HepG2 (cell line): ENCODE measurements around the gene STK38L. TPM values are rescaled to one million over a fixed set of nuclear protein-coding genes. Genes with fewer than 3 reads are reported as not detected.

ENCODE experiments used
- ATAC-seq: fragments of 200-7000 bp; cut with Tn5 transposase; 3 replicates; pipeline ENCODE4 v1.9.1; 2020; ENCODE audit warnings: mild to moderate bottlenecking, moderate library complexity
- BruUV-seq: library from RNA; stranded (reverse); fragments of 400-500 nt; replicated peaks from 2 replicates; lab custom pipeline; 2021; lab: Mats Ljungman, UMichigan
- CTCF ChIA-PET: fragments of 300-600 bp; formaldehyde crosslinking; extraction: SDS; loops from one replicate; lab custom pipeline; 2021; ENCODE audit warnings: low total read pairs, inconsistent platforms, low intra/inter-chr PET ratio; lab: Yijun Ruan, JAX
- POLR2A ChIA-PET: fragments of 350-600 bp; sonication (Branson Sonifier 250); formaldehyde crosslinking; loops from one replicate; lab custom pipeline; 2020; ENCODE audit warnings: antibody characterized with exemption, inconsistent platforms; lab: Yijun Ruan, JAX
- DNase-seq: peaks from one replicate; pipeline ENCODE4 v3.0.0-alpha.2; 2015; ENCODE audit warnings: low spot score
- FAIRE-seq: peaks from 3 replicates; lab custom pipeline; 2011; peaks lifted over from hg19 to GRCh38; lab: Jason Lieb, UNC
- H2AFZ ChIP-seq: one replicate; pipeline ENCODE4 v1.6.1; 2011; ENCODE audit warnings: low read length, inconsistent platforms
- H3K27ac ChIP-seq: fragments of 300-600 bp; 3 replicates; pipeline ENCODE4 v1.8.0; 2011; ENCODE audit warnings: mixed run types, mild to moderate bottlenecking, mixed read lengths, low read length, inconsistent platforms; ENCODE audit not compliant: insufficient read depth; ENCODE audit errors: extremely low read length
- H3K27me3 ChIP-seq, 2 experiments: fragments of 200-600 bp in 1 of 2; 2 replicates in 1 of 2; 3 replicates in 1 of 2; pipeline versions ENCODE4 v1.6.0 to v1.8.0; 2011; ENCODE audit warnings: low read length in 2 of 2, mild to moderate bottlenecking in 2 of 2, moderate library complexity in 2 of 2, inconsistent platforms in 1 of 2; ENCODE audit not compliant: insufficient read depth in 2 of 2, control insufficient read depth in 1 of 2
- H3K36me3 ChIP-seq, 2 experiments: fragments of 200-600 bp in 1 of 2; replicated peaks in 1 of 2; 2 replicates in 1 of 2; 3 replicates in 1 of 2; pipeline versions ENCODE4 v1.5.1 to v1.8.0; 2011; ENCODE audit warnings: low read length in 2 of 2, inconsistent platforms in 1 of 2; ENCODE audit not compliant: insufficient read depth in 2 of 2, control insufficient read depth in 1 of 2
- H3K4me1 ChIP-seq: 2 replicates; pipeline ENCODE4 v1.5.1; 2012; ENCODE audit warnings: low read length, inconsistent platforms; ENCODE audit not compliant: insufficient read depth
- H3K4me2 ChIP-seq: 2 replicates; pipeline ENCODE4 v1.6.0; 2011; ENCODE audit warnings: low read depth, low read length, inconsistent platforms
- H3K4me3 ChIP-seq, 3 experiments: fragments of 200-600 bp in 1 of 3; sonication (generic), shearing (Covaris generic) in 1 of 3; replicated peaks in 1 of 3; 2 replicates each; pipeline ENCODE4 v1.5.1; 2011 to 2016; ENCODE audit warnings: low read length in 3 of 3, inconsistent platforms in 2 of 3, low read depth in 2 of 3, mild to moderate bottlenecking in 2 of 3, control low read depth in 1 of 3, mixed read lengths in 1 of 3; ENCODE audit not compliant: insufficient read depth in 1 of 3
- H3K79me2 ChIP-seq: one replicate; pipeline ENCODE4 v1.6.1; 2011; ENCODE audit warnings: low read length, inconsistent platforms; ENCODE audit not compliant: insufficient read depth
- H3K9ac ChIP-seq: 2 replicates; pipeline ENCODE4 v1.6.0; 2011; ENCODE audit warnings: mild to moderate bottlenecking, low read depth, low read length, inconsistent platforms; ENCODE audit not compliant: insufficient read depth
- H3K9me3 ChIP-seq: 2 replicates; pipeline ENCODE4 v1.5.1; 2012; ENCODE audit warnings: mild to moderate bottlenecking, low read length
- H4K20me1 ChIP-seq: 2 replicates; pipeline ENCODE4 v1.6.0; 2011; ENCODE audit warnings: inconsistent platforms, mild to moderate bottlenecking, low read length, moderate library complexity; ENCODE audit not compliant: insufficient read depth
- FOXM1 ChIP-seq: sonication (generic); formaldehyde crosslinking; IDR thresholded peaks from 2 replicates; pipeline ENCODE4 v1.5.0; 2020; ENCODE audit warnings: missing genetic modification reagents
- HNRNPLL ChIP-seq: fragments of 200-400 bp; formaldehyde crosslinking; IDR thresholded peaks from 2 replicates; pipeline ENCODE4 v1.6.1; 2017; ENCODE audit warnings: mild to moderate bottlenecking, low read depth, low read length; ENCODE audit not compliant: poor library complexity, severe bottlenecking
- PITX1 ChIP-seq: sonication (generic); formaldehyde crosslinking; IDR thresholded peaks from 2 replicates; pipeline ENCODE4 v1.5.1; 2020; ENCODE audit warnings: mild to moderate bottlenecking, missing genetic modification reagents
- SKI ChIP-seq: fragments of 450-650 bp; IDR thresholded peaks from one replicate; pipeline ENCODE4 v1.6.1; 2018; ENCODE audit warnings: mild to moderate bottlenecking; ENCODE audit not compliant: partially characterized antibody
- ZMAT3 ChIP-seq: sonication (generic); formaldehyde crosslinking; conservative IDR thresholded peaks from 2 replicates; pipeline ENCODE4 v1.7.0; 2021; ENCODE audit warnings: missing genetic modification reagents
- ZNF253 ChIP-seq: sonication (generic); formaldehyde crosslinking; IDR thresholded peaks from 2 replicates; pipeline ENCODE4 v1.8.0; 2022; ENCODE audit warnings: mild to moderate bottlenecking, missing genetic modification reagents, borderline replicate concordance
- ZNF318 ChIP-seq: sonication (generic); formaldehyde crosslinking; IDR thresholded peaks from 2 replicates; pipeline ENCODE4 v1.4.0; 2020; ENCODE audit warnings: mild to moderate bottlenecking, missing genetic modification reagents
- ZNF34 ChIP-seq: sonication (generic); formaldehyde crosslinking; IDR thresholded peaks from 2 replicates; pipeline ENCODE4 v1.4.0; 2020; ENCODE audit warnings: mild to moderate bottlenecking, missing genetic modification reagents, borderline replicate concordance
- ZNF558 ChIP-seq: sonication (generic); formaldehyde crosslinking; IDR thresholded peaks from 2 replicates; pipeline ENCODE4 v1.9.0; 2022; ENCODE audit warnings: mild to moderate bottlenecking, missing genetic modification reagents, borderline replicate concordance
- WGBS: methylation state at CpG from one replicate; pipeline ENCODE4 v1.1.6; 2017; ENCODE audit warnings: low lambda C conversion rate; 5-methylcytosine and 5-hydroxymethylcytosine counted together
- in situ Hi-C: cut with HindIII; loops from 2 replicates; pipeline ENCODE4 v1.10.0; 2017; ENCODE audit warnings: low pct_unique_long_range_greater_than_20kb; ENCODE audit not compliant: extremely low pct_ligation_motif_present
- intact Hi-C: fragments of 100-400 bp; cut with micrococcal nuclease; formaldehyde crosslinking; loops from one replicate; pipeline ENCODE4 v1.10.0; 2022; ENCODE audit not compliant: unreplicated experiment
- polyA plus RNA-seq, 8 experiments: library from polyadenylated mRNA; depleted of rRNA in 3 of 8; stranded (reverse) in 7 of 8; unstranded in 1 of 8; fragments of >200 nt; fragmentation: Illumina TruSeq in 4 of 8; extraction: Trizol in 4 of 8; gene quantifications; 2 replicates each; pipeline versions ENCODE4 v1.2.1 to v1.2.3, GENCODE V29; 2011 to 2016; ENCODE audit warnings: low read depth in 4 of 8, missing spikeins in 1 of 8, mixed read lengths in 1 of 8; ENCODE audit not compliant: insufficient read depth in 1 of 8
- total RNA-seq, 5 experiments: library from RNA; depleted of rRNA; stranded (reverse); fragments of >200 nt; fragmentation: Illumina TruSeq; extraction: Trizol; gene quantifications; 2 replicates each; pipeline ENCODE4 v1.2.3, GENCODE V29; 2016; ENCODE audit warnings: low read depth in 1 of 5
- TF ChIP-seq, protein P1 (sequence below): sonication (generic); formaldehyde crosslinking; IDR thresholded peaks from 2 replicates; pipeline ENCODE4 v1.8.0; 2022; ENCODE audit warnings: mild to moderate bottlenecking, missing genetic modification reagents, moderate library complexity

The STK38L gene
- total and polyA plus RNA-seq, 2 of the 13 experiments (the other 11 are each of a cell fraction or from before 2014, with no cell fraction given): 6.1 to 26.4 TPM

GRCh38 chr12:27199638-27200300, 44.3 kb upstream of the STK38L start:
- H4K20me1 ChIP-seq: no peaks in the 10 kb centered on the region
- H3K27me3 ChIP-seq: no peaks in the 10 kb centered on the region; a peak in 1 of 5 replicates
- H3K9me3 ChIP-seq: no peaks in the 10 kb centered on the region
- H3K9ac ChIP-seq: no peak overlapping the region
- DNase-seq (no peak), FAIRE-seq (no peak), ATAC-seq (no peak)
- POLR2A ChIA-PET: no interaction called here
- CTCF ChIA-PET: no interaction called here
- H3K4me1 ChIP-seq: no peaks in the 10 kb centered on the region
- no peaks in the 10 kb centered on the region for H3K79me2 ChIP-seq
- no peak overlapping the region for H2AFZ ChIP-seq
- BruUV-seq: no TSS peak
- H3K4me3 ChIP-seq: no peak overlapping the region
- intact Hi-C loops (no loop called here), in situ Hi-C loops (no loop called here)
- H3K4me2 ChIP-seq: no peak overlapping the region
- TF ChIP-seq ZNF558 (no peak), ZMAT3 (no peak), HNRNPLL (no peak), SKI (no peak), ZNF34 (no peak), ZNF253 (CRISPR knock-in tag) (no peak), FOXM1 (no peak), PITX1 (CRISPR knock-in tag) (no peak), ZNF318 (CRISPR knock-in tag) (no peak)
- TF ChIP-seq, protein P1, sequence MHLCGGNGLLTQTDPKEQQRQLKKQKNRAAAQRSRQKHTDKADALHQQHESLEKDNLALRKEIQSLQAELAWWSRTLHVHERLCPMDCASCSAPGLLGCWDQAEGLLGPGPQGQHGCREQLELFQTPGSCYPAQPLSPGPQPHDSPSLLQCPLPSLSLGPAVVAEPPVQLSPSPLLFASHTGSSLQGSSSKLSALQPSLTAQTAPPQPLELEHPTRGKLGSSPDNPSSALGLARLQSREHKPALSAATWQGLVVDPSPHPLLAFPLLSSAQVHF (CRISPR knock-in tag): no peak
- WGBS: 22% methylated on average over 2 of the region's 2 CpGs
- no peaks in the 10 kb centered on the region for H3K36me3 ChIP-seq
- H3K27ac ChIP-seq: no peak overlapping the region
